Stimulated activated CD4-positive, alpha-beta T cell treated with anti-CD3 and anti-CD28 coated beads, Interleukin-2, amount 100 ng/mL, for 24 hours (primary cell): Measurements from ENCODE around the gene USH2A.

Experiments
- DNase-seq, 2 donors: peaks; one replicate each; pipeline ENCODE4 v3.0.0-alpha.2; 2020

The USH2A gene

GRCh38 chr1:216258856-216259255 is 164.4 kb downstream of the USH2A start:
- no peak for DNase-seq

- DNase-seq = no peak
Measured at GRCh38 chr1:216258386-216258785, 164.9 kb downstream of the USH2A start.

- DNase-seq = no peak
Measured at GRCh38 chr1:216250861-216251260, 172.4 kb downstream of the USH2A start.

- no peak for DNase-seq
Measured at GRCh38 chr1:216248628-216249027, 174.6 kb downstream of the USH2A start.

- DNase-seq = no peak
Measured at GRCh38 chr1:216247937-216248336, 175.3 kb downstream of the USH2A start.

GRCh38 chr1:216246577-216247203 is 176.6 kb downstream of the USH2A start:
- no peak for DNase-seq

GRCh38 chr1:216238844-216239243 is 184.4 kb downstream of the USH2A start:
- no peak for DNase-seq

- DNase-seq = no peak
Measured at GRCh38 chr1:216237927-216238542, 185.2 kb downstream of the USH2A start.

GRCh38 chr1:216224233-216224632 is 199.0 kb downstream of the USH2A start:
- no peak for DNase-seq

- DNase-seq = no peak
Measured at GRCh38 chr1:216223486-216223885, 199.8 kb downstream of the USH2A start.

GRCh38 chr1:216222288-216222687 is 201.0 kb downstream of the USH2A start:
- DNase-seq = no peak

- no peak for DNase-seq
Measured at GRCh38 chr1:216221260-216221700, 202.0 kb downstream of the USH2A start.

- DNase-seq = no peak
Measured at GRCh38 chr1:216216305-216216704, 206.9 kb downstream of the USH2A start.

- DNase-seq = no peak
Measured at GRCh38 chr1:216215169-216215568, 208.1 kb downstream of the USH2A start.

GRCh38 chr1:216212826-216213225 is 210.4 kb downstream of the USH2A start:
- no peak for DNase-seq

- DNase-seq = no peak
Measured at GRCh38 chr1:216210081-216210480, 213.2 kb downstream of the USH2A start.

GRCh38 chr1:216209125-216209524 is 214.1 kb downstream of the USH2A start:
- no peak for DNase-seq

GRCh38 chr1:216207154-216207553 is 216.1 kb downstream of the USH2A start:
- DNase-seq = no peak

GRCh38 chr1:216205176-216205575 is 218.1 kb downstream of the USH2A start:
- DNase-seq = no peak

GRCh38 chr1:216201946-216202345 is 221.3 kb downstream of the USH2A start:
- no peak for DNase-seq

- no peak for DNase-seq
Measured at GRCh38 chr1:216200941-216201340, 222.3 kb downstream of the USH2A start.

- DNase-seq = no peak
Measured at GRCh38 chr1:216194721-216195120, 228.5 kb downstream of the USH2A start.

GRCh38 chr1:216193839-216194443 is 229.3 kb downstream of the USH2A start:
- no peak for DNase-seq

GRCh38 chr1:216190438-216190837 is 232.8 kb downstream of the USH2A start:
- no peak for DNase-seq
